Brain pericyte (primary cell): ENCODE results near the gene PHC1.

Experiments
- DNase-seq: peaks from one replicate; pipeline ENCODE4 v3.0.0-alpha.2; 2012; ENCODE audit warnings: low read depth, low spot score

The PHC1 gene

DNA sequence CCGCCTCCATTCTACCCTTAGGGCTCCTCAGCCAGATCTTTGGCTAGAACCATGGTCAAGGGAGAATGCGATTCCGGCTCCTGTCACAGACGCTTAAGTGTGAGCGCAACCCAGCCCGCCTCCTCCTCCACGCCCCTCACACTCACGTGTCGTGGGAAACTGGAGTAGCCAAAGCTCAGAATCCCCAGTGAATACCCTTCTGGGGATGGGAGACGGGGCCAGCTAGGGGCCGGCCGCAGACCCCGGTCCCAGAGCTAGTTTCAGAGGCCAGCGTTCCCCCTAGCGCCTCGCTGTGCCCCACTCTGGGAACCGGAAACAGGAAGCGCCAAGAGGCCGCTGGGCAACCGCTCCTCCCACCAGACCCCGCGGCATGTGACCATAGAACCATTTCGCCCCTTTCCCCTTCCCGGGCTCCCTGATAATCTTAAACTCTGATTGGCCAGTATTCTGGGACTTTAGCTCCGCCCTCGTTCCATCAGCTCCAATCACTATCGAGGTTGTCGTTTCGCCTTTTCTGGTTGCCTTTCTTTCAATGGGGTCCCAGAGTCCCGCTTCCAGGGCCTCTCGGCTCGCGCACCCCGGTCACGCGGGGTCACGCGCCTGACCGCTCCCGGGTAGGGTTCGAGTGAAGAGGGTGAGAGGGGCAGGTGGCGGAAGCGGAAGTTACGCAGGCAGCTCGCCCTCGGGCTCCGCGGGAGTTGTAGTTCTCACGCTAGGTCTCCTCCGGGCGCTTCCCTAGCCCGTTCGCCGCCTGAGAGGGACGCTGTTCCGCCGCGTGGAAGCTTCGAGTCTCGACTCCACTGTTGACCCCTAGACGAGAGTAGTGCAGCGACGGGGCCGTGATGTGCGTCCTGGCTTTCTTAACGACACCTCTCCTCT, 35.3 kb downstream of the PHC1 start, which contains the start of gene M6PR:
Gene M6PR, minus strand, starts transcription at position 304 of the 879 bp plus-strand sequence. CDS start 3,241 bp downstream, outside the sequence.
- DNase-seq = peak; percentile 82

DNA sequence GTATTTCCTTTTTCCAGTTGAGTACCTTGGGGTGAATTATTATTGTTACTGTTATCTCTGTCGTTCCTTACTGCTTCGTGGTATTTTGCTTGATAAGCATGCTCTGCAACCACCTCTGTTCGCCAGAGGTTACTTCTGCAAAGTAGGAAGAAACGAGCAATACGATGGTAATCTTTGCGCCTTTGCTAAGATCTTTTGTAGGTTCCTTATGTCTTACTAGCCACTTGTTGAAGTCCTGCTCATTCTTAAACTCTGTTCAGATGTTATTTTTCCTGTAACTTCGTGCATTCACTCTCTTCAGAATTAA, 35.9 kb downstream of the PHC1 start:
- no peak for DNase-seq

DNA sequence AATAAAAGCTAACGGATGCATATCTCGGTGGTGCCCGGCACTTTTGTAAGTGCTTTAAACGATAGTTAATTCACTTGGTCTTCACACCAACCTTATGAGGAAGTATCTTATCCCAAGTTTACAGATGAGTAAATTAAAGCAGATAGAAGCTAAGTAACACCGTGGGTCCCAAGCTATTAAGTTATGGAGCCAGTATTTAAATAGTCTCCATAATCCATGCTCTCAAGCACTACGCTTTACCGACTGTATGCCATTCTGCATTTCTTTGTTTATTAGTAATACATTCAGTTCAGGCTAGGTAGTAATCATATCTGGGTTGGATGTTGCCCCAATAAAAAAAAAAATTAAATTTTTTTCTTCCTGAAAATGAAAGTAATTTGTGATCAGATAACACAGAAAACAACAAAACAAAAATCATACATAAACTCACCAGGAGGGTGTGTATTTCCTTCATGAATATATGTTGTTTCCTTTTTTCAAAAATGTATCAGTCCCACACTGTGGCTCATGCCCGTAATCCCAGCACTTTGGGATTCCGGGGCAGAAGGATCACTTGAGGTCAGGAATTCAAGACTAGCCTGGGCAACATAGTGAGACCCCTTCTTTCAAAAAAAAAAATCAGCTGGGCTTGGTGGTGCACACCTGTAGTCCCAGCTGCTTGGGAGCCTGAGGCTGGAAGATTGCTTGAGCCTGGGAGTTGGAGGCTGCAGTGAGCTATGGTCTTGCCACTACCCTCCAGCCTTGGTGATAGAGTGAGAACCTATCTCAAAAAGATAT, 36.6 kb downstream of the PHC1 start:
- no peak for DNase-seq

DNA sequence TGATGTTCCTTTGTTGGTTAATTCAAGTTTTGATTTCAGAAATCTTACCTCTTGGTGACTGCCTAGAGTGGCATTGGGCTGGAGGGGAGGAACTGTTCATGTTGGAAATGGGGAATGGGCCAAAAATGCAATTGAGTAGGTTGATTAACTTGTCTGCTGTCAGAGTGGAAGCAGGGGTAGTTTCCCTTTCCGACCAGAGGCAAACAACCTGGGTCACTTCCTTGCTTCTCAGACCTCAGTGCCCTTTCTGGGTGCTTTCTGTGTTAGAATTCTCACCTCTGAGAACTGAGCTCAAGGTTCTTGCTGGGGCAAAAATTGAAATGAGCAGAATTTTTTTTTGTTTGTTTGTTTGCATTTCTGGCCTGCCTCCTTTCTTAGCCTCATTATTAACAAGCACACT, 37.4 kb downstream of the PHC1 start:
- no peak for DNase-seq

DNA sequence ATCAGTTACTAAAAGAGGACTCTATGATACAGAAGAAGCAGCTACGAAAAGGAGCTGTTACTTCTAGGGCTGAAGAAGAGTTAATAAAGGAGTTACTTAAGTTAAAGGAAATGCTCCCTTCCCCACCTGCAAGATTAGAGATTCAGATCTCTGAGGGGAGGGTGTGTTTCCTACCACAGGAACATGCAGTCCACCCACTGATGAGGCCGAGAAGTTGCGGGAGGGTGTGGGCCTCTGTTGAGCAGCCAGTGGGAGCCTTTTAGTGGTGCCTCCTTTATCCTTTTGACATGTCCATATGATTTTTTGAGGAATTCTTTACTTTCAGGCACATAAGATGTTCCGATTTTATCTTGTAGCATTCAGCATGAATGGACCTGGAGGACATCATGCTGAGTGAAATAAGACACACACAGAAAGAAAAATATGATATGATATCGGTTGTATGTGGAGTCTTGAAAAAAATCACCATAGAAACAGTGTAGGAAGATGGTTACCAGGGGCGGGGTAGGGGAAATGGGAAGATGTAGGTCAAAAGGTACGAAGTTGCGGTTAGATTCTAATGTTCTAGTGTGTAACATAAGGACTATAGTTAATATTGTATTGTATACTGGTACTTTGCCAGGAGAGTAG, 39.6 kb downstream of the PHC1 start:
- no peak for DNase-seq

DNA sequence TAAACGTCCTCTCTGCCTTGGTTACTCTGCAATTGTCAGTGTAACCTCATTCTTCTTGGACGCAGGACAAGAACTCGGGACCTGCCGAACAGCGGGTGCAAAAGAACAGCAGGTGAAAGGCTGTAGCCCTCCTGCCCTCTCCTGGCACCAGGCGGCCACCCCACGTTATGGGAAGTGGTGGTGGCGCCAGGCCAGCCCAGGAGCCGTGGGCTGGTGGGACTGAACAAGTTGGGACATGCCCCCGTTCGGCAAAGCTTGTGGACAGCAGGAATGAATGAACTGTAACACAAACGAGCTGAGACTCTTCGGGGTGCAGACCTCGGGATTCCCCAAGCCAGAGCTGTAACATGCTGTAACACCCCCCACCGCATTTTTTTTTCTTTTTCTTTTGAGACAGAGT, 41.8 kb downstream of the PHC1 start:
- DNase-seq = no peak

DNA sequence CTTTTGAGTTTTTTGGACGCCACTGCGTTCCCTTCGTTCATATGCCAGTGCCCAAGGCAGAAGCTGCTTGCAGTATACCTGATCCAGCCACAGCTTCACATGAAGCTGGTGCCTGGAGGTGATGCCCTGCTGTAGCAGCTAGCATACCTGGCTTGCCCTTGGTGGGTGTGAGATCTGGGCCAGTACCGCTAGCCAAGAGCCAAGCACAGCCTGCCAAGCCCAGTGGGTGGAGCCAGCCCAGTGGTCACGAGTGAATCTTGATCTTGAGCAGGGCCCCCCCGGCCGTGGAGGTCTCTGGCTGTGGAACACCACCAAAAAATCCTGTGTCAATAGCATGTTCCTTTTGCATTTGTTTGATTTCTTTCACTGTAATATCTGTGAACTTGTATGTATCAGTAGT, 42.5 kb downstream of the PHC1 start:
- no peak for DNase-seq

DNA sequence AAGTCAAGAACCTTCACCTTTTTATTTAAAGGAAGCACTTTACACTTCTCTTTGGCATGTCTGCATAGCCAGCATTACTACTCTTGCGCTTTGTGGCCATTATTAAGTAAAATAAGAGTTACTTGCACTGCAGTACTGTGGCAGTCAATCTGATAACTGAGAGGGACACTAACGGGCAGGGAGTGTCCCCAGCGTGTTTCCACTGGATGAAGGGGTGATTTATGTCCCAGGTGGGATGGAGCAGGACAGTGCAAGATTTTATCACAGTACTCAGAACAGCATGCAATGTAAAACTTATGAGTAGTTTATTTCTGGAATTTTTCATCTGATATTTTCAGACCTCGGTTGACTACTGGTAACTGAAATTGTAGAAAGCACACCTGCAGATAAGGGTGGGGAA, 43.3 kb downstream of the PHC1 start:
- no peak for DNase-seq

DNA sequence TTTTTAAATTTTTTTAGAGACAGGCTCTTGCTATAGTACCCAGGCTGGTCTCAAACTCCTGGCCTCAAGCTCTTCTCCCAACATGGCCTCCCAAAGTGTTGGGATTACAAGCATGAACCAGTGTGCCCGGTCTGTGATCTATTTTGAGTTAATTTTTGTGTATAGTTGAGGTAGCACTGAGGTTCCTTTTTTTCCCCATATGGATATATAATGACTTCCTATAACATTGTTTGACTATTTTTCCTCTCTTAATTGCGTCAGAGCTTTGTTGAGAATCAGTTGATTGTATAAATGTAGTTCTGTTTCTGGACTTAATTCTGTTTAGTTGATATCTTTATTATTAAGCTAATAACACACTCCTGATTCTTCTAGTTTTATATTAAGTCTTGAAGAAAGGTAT, 43.8 kb downstream of the PHC1 start:
- no peak for DNase-seq

DNA sequence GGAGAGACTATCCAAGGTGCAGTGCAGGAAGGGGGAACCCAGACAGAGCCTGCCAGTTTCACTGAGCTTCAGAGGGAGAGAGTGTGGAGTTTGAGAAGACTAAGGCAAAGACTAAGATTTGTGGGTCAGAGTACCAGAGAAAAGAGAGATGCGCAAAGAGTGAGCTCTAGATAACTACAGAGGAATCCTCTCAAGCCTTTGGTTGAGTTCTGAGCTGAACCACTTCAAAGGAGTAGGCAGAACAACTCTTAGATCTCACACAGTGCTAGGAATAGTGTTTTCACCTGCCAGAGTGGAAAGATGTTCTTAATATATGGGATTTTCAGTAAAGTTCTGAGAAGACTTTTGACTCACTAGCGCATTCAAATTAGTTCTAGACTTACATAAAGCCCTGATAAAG, 45.9 kb downstream of the PHC1 start:
- no peak for DNase-seq

DNA sequence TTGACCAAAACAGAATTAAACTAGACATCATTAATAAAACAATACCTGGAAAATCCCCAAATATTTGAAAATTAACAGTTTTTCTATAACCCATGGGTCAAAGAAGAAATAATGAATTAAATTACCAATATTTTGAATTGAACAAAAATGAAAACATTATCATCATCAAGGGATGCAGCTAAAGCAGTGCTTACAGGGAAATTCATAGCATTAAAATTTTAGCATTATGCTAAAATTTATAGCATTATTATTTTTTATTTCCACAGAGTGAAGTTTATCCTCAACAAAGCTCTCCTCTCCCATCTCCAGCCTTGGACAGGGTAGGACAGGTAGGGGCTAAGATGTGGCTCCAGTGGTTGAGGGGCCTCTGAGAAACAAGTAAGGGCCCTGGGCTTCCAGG, 54.5 kb downstream of the PHC1 start:
- DNase-seq = no peak

DNA sequence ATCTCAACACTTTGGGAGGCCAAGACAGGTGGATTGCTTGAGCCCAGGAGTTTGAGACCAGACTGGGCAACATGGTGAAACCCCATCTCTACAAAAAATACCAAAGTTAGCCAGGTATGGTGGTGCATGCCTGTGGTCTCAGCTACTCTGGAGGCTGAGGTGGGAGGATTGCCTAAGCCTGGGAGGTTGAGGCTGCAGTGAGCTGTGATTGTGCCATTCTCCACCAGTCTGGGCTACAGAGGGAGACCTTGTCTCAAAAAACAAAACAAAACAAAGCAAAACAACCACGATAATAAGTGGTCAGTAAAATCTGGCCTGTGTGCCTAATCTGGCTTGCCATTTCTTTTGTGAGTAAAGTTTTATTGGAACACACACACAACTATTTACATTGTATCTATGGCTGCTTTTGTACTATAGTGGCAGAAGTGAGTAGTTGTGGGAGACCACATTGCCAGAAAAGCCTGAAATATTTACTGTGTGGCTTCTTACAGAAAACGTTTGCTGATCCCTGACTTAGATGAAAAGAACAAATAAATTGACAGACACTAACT, 55.6 kb downstream of the PHC1 start:
- DNase-seq = no peak

DNA sequence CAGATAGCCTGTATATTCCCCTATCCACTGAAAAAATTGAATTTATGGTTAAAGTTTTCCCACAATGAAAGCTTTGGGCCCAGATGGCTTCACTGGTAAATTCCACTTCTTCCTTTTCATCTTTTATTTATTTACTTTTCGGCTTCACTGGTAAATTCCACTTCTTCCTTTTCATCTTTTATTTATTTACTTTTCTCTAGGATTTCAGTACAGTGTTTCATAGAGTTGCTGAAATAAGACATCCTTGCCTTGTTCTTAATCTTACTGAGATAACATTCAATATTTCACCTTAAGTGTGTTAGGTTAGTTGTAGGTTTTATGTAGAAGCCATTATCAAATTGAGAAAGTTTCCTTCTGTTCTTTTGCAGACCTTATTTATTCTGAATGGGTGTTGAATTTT, 56.1 kb downstream of the PHC1 start:
- DNase-seq = no peak

DNA sequence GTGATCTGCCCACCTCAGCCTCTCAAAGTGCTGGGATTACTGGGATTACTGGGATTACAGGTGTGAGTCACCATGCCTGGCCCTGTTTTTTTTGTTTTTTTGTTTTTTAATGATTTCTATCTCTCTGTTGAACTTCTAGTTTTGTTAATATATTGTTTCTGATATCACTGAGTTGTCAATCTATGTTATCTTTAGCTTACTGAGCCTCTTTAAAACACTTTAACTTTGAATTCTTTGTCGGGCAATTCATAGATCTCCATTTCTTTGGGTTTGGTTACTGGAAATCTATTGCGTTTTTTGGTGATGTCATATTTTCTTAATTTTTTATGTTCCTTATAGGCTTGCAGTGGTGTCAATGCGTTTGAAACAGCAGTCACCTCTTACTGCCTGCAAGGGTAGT, 65.8 kb downstream of the PHC1 start:
- DNase-seq = no peak

DNA sequence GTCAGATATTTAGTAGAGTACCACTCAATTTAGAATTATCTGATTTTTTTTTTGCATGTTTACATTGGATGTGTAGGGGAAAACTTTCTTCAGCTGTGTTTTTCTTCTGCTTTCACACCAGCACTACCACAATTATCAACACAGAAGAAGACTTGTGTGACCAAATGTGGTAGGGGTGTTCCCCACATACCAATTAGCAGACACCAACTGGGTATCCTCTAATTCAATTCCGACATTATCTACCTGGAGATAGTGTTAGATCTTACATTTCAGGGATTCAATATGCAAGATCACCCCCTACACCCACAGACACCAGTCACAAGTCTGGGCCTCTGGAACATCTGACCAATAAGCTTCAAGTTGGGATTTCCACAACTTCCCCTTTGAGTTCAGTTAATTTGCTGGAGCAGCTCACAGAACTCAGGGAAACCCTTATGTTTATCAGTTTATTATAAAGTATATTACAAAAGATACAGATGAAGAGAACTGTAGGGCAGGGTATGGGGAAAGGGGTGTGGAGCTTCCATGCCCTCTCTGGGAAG, 71.0 kb downstream of the PHC1 start:
- no peak for DNase-seq

DNA sequence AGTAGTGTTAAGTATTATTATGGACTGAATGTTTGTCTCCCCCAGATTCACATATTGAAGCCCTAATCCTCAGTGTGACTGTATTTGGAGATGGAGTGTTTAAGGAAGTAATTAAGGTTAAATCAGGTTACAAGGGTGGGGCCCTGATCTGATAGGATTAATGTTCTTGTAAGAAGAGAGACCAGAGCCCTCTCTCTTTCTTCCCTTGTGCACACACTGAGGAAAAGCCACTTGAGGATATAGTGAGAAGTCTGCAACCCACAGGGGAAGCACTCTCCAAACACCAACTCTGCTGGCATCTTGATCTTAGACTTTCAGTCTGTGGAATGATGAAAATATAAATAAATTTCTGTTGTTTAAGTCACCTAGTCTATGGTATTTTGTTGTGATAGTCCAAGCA, 72.9 kb downstream of the PHC1 start:
- DNase-seq = no peak

DNA sequence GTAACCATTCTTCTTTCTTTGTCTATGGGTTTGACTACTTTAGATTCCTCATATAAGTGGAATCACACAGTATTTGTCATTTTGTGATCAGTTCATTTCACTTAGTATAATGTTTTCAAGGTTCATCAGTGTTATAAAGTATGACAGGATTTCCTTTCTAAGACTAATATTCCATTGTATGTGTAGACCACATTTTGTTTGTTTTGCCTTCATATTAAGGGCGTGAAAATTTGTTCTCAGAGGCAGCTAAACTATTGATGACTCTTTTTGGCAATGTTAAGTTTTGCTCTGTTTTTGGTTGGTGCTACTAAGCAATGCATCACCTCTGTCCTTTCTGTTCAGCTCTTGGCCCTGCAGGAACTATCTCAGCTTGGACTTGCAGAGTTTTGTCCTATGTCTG, 73.4 kb downstream of the PHC1 start:
- DNase-seq = no peak

DNA sequence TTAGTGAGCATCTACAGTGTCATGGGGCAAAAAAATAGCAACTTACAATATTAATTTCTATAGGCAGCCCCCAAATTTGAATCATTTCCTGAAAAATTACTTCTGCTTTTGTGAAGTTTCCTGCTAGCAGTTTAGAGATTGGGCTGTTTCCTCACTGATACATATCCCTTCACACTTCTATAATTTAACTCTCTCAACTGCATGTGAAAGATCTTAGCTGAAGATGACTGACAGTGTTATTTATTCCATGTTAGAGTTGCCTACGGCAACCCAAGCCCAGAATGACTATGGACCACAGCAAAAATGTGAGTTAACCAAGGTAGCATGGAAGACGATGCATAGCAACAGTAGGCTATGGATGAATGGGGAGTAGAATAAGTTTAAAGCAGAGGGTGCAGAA, 75.1 kb downstream of the PHC1 start, which contains the start of gene KLRG1:
Gene KLRG1, plus strand, starts transcription at position 134 of the 400 bp plus-strand sequence. Its CDS starts 90 bp downstream, at position 224.
- DNase-seq = no peak
